ENCODE measurements around the gene GSTCD.
A peak's percentile ranks its signal among the peaks of the same experiment; 100 is the strongest.
"Not testable (repeated sequence)": the region's sequence is repeated elsewhere in the genome, so short reads cannot be mapped to it uniquely, and the experiment has no call there.

The GSTCD gene

GRCh38 chr4:105715692-105716278 is 7.2 kb downstream of the GSTCD start:
- Histone ChIP-seq H3K4me3 (no peak overlapping the region), H3K27me3 (no peaks in the 10 kb centered on the region), H3K27ac (no peak overlapping the region), H3K4me1 (peaks cover 0 to 6% (median 0%) of the 10 kb centered on the region in 4 donors), H3K36me3 (peaks cover 0 to 13% (median 0%) of the 10 kb centered on the region in 3 donors), H3K9me3 (no peaks in the 10 kb centered on the region)
- intact Hi-C loops (cut with DNase I; ENCODE audit: low total_unique reads): loop anchor here (10.0 kb wide), 1 partner anchor 561 kb away; no protein-coding TSS in a partner anchor
- no peak for DNase-seq
- peak; percentile 41 for TF ChIP-seq CTCF (IDR thresholded peaks at IDR 0.05)

- DNase-seq: no peak
- TF ChIP-seq CTCF (IDR thresholded peaks at IDR 0.05): no peak
- Histone ChIP-seq H3K36me3 (peaks cover 0 to 13% (median 0%) of the 10 kb centered on the region in 3 donors), H3K27me3 (no peaks in the 10 kb centered on the region), H3K27ac (no peak overlapping the region), H3K4me3 (no peak overlapping the region), H3K4me1 (peaks cover 0 to 2% (median 0%) of the 10 kb centered on the region in 4 donors), H3K9me3 (no peaks in the 10 kb centered on the region)
- intact Hi-C loops (cut with DNase I; ENCODE audit: low total_unique reads): loop anchor here (10.0 kb wide), 1 partner anchor 564 kb away; no protein-coding TSS in a partner anchor
Measured at GRCh38 chr4:105719204-105719603, 10.6 kb downstream of the GSTCD start.

- no peaks in the 10 kb centered on the region for H3K4me1 ChIP-seq
- H3K4me3 ChIP-seq: no peak overlapping the region
- intact Hi-C loops (cut with DNase I; ENCODE audit: low total_unique reads): no loop called here
- DNase-seq: no peak
- no peaks in the 10 kb centered on the region for H3K27me3 ChIP-seq
- no peaks in the 10 kb centered on the region for H3K9me3 ChIP-seq
- H3K27ac ChIP-seq: no peak overlapping the region
- H3K36me3 ChIP-seq: peaks cover 6 to 11% (median 10%) of the 10 kb centered on the region in 3 donors
- no peak for TF ChIP-seq CTCF (IDR thresholded peaks at IDR 0.05)
Measured at GRCh38 chr4:105725623-105726022, 17.0 kb downstream of the GSTCD start.

GRCh38 chr4:105729895-105730294 is 21.3 kb downstream of the GSTCD start:
- H3K4me1 ChIP-seq; H3K27ac ChIP-seq; intact Hi-C loops (cut with DNase I; ENCODE audit: low total_unique reads); H3K4me3 ChIP-seq; H3K9me3 ChIP-seq; DNase-seq; H3K27me3 ChIP-seq: not testable (repeated sequence)
- peaks cover 11 to 19% (median 19%) of the 10 kb centered on the region in 3 donors for H3K36me3 ChIP-seq

GRCh38 chr4:105735217-105735616 is 26.6 kb downstream of the GSTCD start:
- intact Hi-C loops (cut with DNase I; ENCODE audit: low total_unique reads); H3K4me3 ChIP-seq; H3K27me3 ChIP-seq; H3K4me1 ChIP-seq; DNase-seq; H3K27ac ChIP-seq: not testable (repeated sequence)
- peaks cover 21 to 37% (median 31%) of the 10 kb centered on the region in 3 donors for H3K36me3 ChIP-seq
- peaks cover 0 to 20% (median 9%) of the 10 kb centered on the region in 3 donors for H3K9me3 ChIP-seq

- Histone ChIP-seq H3K36me3 (peaks cover 7 to 21% (median 8%) of the 10 kb centered on the region in 3 donors), H3K4me3 (no peak overlapping the region), H3K27ac (no peak overlapping the region), H3K4me1 (no peaks in the 10 kb centered on the region), H3K27me3 (no peaks in the 10 kb centered on the region), H3K9me3 (peaks cover 0 to 7% (median 3%) of the 10 kb centered on the region in 3 donors)
- TF ChIP-seq CTCF (IDR thresholded peaks at IDR 0.05): no peak
- intact Hi-C loops (cut with DNase I; ENCODE audit: low total_unique reads): no loop called here
- no peak for DNase-seq
Measured at GRCh38 chr4:105741548-105741947, 33.0 kb downstream of the GSTCD start.

All from tibial artery (tissue), 4 donors.